HepG2 (cell line): ENCODE data around the gene COBL. TPM values are rescaled to one million over a fixed set of nuclear protein-coding genes. Genes with fewer than 3 reads are reported as not detected.

ENCODE experiments used
- NONO ChIP-seq, 2 experiments: fragments of 450-650 bp in 1 of 2; sonication (generic) in 1 of 2; formaldehyde crosslinking in 1 of 2; IDR thresholded peaks in 1 of 2; conservative IDR thresholded peaks in 1 of 2; 2 replicates each; pipeline versions ENCODE4 v1.6.1 to v1.8.0; 2017 to 2022; ENCODE audit warnings: mild to moderate bottlenecking in 1 of 2, missing genetic modification reagents in 1 of 2, moderate library complexity in 1 of 2
- SMAD1 ChIP-seq: sonication (generic); formaldehyde crosslinking; IDR thresholded peaks from 2 replicates; pipeline ENCODE4 v1.4.0; 2020; ENCODE audit warnings: missing genetic modification reagents, low read depth, mild to moderate bottlenecking, borderline replicate concordance
- ZNF331 ChIP-seq: sonication (generic); formaldehyde crosslinking; IDR thresholded peaks from 2 replicates; pipeline ENCODE4 v1.4.0; 2020; ENCODE audit warnings: missing genetic modification reagents
- ZNF430 ChIP-seq: sonication (generic); formaldehyde crosslinking; IDR thresholded peaks from 2 replicates; pipeline ENCODE4 v1.9.0; 2021; ENCODE audit warnings: mild to moderate bottlenecking, missing genetic modification reagents
- polyA plus RNA-seq, 8 experiments: library from polyadenylated mRNA; depleted of rRNA in 3 of 8; stranded (reverse) in 7 of 8; unstranded in 1 of 8; fragments of >200 nt; fragmentation: Illumina TruSeq in 4 of 8; extraction: Trizol in 4 of 8; gene quantifications; 2 replicates each; pipeline versions ENCODE4 v1.2.1 to v1.2.3, GENCODE V29; 2011 to 2016; ENCODE audit warnings: low read depth in 4 of 8, missing spikeins in 1 of 8, mixed read lengths in 1 of 8; ENCODE audit not compliant: insufficient read depth in 1 of 8
- total RNA-seq, 5 experiments: library from RNA; depleted of rRNA; stranded (reverse); fragments of >200 nt; fragmentation: Illumina TruSeq; extraction: Trizol; gene quantifications; 2 replicates each; pipeline ENCODE4 v1.2.3, GENCODE V29; 2016; ENCODE audit warnings: low read depth in 1 of 5
- TF ChIP-seq, protein P1 (sequence below): sonication (generic); formaldehyde crosslinking; IDR thresholded peaks from 2 replicates; pipeline ENCODE4 v1.4.0; 2020; ENCODE audit warnings: mild to moderate bottlenecking, missing genetic modification reagents
- TF ChIP-seq, protein P2 (sequence below): IDR thresholded peaks from 2 replicates; pipeline ENCODE4 v1.6.1; 2016; ENCODE audit warnings: low read depth, control low read depth
- TF ChIP-seq, protein P3 (sequence below): sonication (generic); formaldehyde crosslinking; IDR thresholded peaks from 2 replicates; pipeline ENCODE4 v1.5.0; 2020; ENCODE audit warnings: mild to moderate bottlenecking, missing genetic modification reagents

The COBL gene
- total and polyA plus RNA-seq, 2 of the 13 experiments (the other 11 are each of a cell fraction or from before 2014, with no cell fraction given), result 3.8 to 4.9 TPM

DNA sequence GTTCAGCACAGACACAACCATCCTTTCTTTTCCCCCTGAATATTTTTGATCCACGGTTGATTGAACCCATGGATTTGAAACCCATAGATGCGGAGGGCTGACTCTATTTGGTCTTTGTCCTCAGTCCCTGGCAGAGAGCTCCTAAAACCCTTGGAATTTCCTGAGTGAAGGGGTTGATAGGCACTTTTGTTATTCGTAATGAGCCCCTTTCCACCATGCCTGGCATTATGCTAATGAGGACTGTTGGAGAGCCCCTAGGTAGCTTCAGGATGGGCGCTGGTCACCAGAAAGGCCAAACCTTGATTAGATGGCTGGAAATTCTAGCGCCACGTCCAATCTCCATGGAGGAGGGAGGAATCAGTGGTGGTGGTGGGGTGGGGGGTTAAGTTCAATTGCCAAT lies 328.1 kb downstream of the COBL start (continued):
- TF ChIP-seq, protein P1, sequence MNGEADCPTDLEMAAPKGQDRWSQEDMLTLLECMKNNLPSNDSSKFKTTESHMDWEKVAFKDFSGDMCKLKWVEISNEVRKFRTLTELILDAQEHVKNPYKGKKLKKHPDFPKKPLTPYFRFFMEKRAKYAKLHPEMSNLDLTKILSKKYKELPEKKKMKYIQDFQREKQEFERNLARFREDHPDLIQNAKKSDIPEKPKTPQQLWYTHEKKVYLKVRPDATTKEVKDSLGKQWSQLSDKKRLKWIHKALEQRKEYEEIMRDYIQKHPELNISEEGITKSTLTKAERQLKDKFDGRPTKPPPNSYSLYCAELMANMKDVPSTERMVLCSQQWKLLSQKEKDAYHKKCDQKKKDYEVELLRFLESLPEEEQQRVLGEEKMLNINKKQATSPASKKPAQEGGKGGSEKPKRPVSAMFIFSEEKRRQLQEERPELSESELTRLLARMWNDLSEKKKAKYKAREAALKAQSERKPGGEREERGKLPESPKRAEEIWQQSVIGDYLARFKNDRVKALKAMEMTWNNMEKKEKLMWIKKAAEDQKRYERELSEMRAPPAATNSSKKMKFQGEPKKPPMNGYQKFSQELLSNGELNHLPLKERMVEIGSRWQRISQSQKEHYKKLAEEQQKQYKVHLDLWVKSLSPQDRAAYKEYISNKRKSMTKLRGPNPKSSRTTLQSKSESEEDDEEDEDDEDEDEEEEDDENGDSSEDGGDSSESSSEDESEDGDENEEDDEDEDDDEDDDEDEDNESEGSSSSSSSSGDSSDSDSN, result no peak
- TF ChIP-seq SMAD1 (CRISPR knock-in tag), result no peak
- no peak for TF ChIP-seq ZNF331 (CRISPR knock-in tag)
- TF ChIP-seq, protein P2, sequence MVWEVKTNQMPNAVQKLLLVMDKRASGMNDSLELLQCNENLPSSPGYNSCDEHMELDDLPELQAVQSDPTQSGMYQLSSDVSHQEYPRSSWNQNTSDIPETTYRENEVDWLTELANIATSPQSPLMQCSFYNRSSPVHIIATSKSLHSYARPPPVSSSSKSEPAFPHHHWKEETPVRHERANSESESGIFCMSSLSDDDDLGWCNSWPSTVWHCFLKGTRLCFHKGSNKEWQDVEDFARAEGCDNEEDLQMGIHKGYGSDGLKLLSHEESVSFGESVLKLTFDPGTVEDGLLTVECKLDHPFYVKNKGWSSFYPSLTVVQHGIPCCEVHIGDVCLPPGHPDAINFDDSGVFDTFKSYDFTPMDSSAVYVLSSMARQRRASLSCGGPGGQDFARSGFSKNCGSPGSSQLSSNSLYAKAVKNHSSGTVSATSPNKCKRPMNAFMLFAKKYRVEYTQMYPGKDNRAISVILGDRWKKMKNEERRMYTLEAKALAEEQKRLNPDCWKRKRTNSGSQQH (CRISPR knock-in tag), result no peak
- TF ChIP-seq, protein P3, sequence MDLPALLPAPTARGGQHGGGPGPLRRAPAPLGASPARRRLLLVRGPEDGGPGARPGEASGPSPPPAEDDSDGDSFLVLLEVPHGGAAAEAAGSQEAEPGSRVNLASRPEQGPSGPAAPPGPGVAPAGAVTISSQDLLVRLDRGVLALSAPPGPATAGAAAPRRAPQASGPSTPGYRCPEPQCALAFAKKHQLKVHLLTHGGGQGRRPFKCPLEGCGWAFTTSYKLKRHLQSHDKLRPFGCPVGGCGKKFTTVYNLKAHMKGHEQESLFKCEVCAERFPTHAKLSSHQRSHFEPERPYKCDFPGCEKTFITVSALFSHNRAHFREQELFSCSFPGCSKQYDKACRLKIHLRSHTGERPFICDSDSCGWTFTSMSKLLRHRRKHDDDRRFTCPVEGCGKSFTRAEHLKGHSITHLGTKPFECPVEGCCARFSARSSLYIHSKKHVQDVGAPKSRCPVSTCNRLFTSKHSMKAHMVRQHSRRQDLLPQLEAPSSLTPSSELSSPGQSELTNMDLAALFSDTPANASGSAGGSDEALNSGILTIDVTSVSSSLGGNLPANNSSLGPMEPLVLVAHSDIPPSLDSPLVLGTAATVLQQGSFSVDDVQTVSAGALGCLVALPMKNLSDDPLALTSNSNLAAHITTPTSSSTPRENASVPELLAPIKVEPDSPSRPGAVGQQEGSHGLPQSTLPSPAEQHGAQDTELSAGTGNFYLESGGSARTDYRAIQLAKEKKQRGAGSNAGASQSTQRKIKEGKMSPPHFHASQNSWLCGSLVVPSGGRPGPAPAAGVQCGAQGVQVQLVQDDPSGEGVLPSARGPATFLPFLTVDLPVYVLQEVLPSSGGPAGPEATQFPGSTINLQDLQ (CRISPR knock-in tag), result no peak
- no peak for TF ChIP-seq NONO (IDR thresholded peaks at IDR 0.05)
- TF ChIP-seq NONO (CRISPR knock-in tag; conservative IDR thresholded peaks at IDR 0.05), result no peak
- TF ChIP-seq ZNF430 (CRISPR knock-in tag), result no peak
